Measurements from ENCODE around the gene PODXL.
A peak's percentile ranks its signal among the peaks of the same experiment; 100 is the strongest.

Gene PODXL

DNA sequence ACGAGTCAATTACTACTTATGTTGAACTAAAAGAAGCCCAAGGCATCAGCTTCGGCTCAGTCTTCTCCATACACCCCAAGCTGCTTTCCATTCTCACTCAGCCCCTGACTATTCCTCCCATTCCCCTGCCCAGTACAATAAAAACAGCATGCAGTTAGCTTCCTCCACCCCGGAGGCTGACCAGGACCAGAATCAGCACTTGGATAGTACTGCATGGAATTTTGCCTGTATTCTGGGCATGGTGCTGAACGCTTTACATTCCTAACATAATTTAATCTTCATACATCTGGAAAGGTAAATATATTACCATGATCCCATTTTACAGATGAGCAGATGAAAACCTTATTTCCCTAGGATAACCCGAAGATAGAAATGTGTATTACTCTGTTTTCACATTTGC, 7.5 kb upstream of the PODXL start:
- no peak for DNase-seq

DNA sequence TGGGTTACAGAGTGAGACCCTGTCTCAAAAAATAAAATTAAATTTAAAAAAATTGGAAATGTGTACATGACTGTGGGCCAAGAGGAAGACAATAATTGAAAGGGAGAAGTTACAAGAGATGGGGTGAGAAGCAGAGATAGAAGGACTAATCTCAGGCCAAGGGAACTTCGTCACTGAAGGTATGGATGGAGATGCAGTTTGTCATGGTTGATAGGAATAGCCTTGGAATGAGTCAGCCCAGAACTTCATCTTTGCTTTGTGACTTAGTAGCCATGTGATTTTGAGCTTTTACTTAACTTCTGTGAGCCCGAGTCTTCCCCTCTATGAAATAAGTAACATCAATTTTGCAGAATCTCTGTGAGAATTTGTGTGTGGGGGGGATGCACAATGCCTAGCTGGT, 6.5 kb upstream of the PODXL start:
- DNase-seq = peak; percentile 44

DNA sequence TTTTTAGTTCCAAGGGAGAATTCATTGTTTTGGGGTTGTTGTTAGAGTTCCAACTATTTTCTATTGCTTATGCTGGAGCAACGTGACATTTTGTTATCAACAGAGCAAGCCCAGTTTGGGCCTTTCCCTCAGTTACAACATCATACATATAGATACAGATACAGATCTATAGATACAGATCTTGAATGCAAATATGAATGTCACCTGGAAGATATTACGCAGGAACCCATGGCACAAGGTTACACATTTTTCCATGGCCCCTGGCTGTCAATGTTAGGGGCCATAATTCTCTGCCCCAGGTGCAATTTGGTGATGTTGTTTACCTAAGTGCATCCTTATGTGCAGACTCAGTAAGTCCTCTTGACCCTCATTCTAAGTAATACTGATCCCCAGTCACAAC, 3.6 kb upstream of the PODXL start:
- no peak for DNase-seq

DNA sequence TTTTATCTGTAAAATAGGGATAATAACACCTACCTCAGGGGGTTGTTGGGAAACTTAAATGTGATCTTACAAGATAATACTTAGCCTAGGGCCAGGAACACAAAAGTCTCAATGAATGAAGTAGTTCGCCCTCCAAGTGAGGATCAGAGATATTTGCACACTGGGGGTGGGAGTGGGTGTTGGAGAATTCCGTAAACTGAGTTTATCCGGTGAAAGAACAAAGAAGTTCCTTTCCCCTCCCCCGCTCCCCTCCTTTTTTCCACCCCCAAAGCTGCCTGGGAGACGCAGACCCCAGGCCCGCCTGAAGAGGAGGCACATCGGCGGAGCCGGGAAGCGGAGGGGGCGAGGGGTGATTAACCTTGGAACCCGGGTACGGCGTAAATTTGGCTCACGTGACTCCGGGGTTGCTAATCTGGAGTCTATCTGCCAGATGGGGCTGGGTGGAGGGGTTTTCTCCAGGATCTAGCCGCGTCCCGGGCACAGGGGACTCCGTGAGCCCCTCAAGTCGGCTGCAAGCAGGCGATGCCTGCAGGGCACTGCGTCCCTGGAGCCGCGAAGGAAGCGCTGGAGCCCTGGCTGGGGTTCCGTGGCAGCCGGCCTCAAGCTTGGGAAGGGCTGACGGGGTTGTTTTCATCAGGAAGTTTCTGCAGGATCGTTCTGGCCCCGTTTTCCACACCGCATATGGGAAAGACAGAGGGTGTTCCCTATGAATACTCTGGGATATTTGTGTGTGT, 1.4 kb upstream of the PODXL start:
- no peak for DNase-seq

DNA sequence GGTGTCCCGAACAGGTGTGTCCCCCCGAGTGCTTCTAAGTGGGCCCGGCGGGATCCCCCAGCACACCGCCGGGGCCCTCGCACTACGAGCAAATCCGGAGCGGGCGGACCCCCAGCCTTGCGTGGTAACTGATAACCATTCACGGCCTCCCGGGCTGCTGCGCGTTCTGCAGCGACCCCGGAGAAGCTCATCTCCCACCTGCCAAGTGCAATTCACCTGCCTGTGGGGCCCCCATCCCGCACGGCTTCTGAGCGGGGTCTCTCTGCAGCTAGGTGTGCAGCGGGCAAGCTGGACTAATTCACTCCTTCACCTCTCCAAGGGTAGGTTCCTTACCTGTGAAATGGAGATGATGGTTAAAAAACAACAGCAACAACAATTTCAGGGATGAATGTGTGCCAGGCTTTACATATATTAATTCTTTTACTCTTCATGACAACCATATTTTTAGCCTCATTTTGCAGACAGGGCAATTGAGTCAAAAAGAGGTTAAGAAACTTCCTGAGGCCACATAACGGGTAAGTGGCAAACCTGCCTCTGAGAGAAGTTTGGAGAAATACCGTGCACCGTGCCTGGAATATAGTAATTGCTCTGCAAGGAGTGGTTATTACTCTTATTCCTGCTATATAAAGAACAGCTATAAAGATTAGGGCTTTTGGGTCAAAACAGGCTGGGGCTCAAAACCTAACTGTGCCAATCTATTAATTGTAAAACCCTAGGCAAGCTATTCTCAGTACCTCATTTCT, 652 bp upstream of the PODXL start:
- DNase-seq = no peak

DNA sequence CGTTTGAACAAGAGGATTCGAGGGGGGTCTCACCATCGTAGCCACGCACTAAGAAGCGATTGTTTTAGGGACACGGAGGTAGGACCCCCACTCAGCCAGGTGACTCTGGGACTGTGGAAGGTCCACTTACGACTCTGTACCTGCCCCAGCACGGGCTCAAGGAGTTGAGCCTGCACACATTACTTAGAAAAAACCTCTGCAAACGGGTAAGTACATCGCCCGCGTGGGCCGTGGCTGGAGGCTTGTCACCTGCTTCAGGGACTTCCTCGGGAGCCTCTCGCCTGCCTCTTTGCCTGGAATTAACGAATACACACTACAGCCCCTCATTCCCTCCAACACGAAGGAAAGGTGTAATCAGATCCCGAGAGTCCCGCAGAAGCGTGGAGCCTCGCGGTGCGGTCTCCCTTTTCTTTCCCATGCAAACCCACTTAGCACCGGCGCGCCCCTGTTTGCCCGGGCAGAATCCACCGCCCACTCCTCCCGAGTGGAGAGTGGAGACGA, 826 bp downstream of the PODXL start:
- no peak for DNase-seq

DNA sequence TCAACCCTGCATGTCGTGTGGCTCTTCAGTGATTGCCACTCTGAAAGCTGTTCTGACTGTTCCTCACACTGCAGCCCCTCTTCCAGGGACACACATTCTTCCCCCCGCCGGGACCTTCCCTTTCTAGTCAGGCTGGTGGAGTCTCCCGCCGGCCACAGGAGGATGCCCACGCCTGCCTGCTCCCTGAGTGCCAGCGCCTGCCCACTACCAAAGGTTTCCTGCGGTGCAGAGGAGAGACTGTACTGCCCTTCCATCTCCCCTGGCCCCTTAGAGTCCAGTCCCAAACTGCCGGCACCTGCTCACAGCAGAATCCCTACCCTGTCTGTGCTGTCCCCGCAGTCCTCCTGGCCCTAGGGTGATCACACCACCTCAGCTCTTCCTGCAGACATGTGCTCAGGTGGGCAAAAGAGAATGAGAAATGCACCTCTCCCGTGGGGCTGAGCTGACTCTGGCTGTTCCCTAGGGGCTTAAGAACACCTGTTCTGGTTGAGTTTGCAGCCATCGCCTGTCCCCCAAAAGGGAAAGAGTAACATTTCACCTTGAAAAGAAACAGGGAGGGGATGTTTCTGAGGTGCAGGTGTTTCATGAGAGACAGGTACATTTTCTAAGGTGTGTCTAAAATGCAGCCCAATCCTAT, 1.4 kb downstream of the PODXL start:
- DNase-seq = no peak

DNA sequence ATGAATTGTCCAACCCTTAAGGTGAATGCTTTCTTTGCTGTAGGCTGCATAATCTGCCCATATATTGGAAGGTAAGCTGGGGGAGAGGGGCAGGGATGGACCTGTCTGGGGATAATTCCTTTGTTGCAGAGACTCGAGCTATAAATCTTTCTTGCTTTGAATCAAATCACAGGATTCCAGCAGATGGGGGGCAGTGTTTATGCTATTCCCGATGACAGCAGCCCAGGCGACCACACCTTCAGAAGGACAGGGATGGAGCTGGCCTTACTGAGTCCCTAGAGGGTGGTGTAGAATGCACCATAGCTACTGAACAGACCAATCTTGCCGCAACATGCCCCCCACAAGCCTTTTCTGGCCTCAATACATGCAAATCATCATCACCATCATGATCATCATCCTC, 2.5 kb downstream of the PODXL start:
- DNase-seq = no peak

DNA sequence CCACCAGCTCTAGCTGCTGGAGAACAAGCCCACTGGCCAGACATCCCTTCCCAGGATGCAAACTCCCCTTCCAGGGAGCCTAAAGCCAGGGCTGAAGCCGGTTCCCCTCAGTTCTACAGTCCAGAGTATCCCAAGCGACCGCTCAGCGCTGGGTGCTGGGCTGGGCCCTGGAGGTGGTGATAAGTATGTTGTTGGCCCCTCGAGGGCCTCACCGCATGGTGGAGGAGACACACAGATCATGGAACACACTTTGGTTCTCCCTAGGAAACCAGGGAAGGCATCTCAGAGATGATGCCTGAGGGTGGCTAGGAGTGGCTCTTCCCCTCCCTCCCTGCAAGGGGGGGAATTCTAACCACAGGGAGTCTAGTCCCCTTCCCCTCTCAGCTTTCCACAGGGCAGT, 4.4 kb downstream of the PODXL start:
- DNase-seq = no peak

DNA sequence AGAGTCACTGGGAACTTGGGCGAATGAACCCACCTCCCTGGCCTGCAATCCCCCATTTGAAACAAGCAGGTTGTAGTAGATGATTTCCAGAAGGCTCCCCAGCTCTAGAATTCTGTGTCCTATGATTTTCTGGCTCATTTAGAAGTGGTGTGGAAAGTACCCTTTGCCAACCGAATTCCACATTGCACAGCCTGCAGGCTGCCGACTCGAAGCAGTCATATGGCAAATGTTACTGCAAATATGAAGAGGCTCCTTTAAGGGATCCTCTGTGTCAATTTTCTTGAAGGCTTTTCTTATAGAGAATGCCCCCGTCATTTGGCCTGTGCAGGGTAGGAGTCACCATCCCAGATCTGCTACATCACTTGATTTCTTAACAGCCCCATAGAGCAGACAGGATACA, 5.6 kb downstream of the PODXL start:
- DNase-seq = no peak

DNA sequence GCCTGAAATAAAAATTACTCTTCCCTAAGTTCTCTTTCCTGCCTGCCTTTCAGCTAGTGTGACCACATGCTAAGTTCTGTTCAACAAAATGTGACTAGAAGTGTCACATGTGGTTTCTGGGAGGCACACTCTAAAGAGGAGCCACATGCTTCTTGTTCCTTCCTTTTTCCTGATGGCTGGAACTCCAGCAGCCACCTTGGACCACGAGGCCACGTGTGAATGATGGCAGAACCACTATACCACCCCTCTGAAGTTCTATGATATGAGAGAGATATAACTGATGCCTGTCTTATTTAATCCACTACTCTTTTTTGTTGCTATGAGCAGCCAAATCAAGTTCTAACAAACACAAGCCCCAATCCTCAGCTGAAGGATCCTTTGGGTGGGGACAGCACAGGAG, 8.1 kb downstream of the PODXL start:
- no peak for DNase-seq

DNA sequence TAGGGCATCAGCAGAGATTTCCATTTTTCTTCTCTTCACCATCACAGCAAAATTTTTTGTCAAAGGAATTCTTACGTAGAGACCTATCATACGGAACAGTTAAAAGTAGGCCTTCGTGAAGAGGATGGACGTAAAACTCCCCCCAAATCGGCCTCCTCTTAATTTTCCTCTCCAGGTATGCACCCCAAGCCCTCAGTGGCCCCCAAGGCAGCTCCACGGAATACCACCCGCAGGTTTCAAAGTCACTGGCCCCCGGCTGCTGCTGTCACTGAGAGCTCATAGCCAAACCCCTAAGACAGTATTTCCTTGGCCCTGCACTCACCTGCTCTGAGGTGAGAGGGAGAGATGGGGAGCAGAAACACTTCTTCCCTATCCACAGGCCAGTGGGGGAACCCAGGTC, 8.8 kb downstream of the PODXL start:
- DNase-seq = no peak

DNA sequence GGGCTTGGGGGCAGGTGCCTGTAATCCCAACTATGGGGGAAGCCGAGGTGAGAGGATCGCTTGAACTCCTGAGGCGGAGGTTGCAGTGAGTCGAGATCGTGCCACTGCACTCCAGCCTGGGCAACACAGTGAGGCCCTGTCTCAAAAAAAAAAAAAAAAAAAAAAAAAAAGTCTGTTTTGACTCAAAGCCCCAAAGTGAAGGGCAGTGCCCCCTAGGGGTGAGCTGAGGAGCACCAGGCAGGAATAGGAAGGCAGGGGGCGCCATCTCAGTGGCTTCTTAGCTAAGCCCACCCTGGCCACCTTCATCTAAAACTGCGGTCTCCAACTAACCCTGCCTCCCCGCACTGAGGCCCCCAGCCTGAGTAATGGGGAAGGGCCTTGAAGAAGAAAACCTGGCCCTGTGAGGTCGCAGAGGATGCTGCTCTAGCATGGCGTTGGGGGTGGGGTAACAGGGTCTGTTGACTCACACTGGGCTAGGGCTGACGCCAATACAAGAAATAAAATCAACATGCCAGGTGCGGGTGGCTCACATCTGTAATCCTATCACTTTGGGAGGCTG, 9.8 kb downstream of the PODXL start:
- no peak for DNase-seq

DNA sequence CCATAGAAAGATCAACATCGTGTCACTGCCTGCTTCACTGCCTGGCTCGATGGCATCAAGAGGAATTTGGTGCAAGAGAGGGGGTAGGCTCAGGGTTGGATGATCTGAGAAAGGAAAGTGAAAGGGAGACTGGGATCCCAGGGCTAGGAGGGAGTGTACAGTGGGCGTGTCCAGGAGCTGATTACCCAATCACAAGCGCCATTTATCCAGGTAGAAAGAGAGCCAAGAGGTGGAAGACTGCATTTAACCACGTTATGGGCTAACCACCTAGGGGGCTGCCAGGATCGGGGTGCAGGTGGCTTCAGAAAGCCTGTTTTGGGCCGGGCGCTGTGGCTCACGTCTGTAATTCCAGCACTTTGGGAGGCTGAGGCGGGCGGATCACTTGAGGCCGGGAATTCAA, 10.3 kb downstream of the PODXL start:
- DNase-seq = no peak

DNA sequence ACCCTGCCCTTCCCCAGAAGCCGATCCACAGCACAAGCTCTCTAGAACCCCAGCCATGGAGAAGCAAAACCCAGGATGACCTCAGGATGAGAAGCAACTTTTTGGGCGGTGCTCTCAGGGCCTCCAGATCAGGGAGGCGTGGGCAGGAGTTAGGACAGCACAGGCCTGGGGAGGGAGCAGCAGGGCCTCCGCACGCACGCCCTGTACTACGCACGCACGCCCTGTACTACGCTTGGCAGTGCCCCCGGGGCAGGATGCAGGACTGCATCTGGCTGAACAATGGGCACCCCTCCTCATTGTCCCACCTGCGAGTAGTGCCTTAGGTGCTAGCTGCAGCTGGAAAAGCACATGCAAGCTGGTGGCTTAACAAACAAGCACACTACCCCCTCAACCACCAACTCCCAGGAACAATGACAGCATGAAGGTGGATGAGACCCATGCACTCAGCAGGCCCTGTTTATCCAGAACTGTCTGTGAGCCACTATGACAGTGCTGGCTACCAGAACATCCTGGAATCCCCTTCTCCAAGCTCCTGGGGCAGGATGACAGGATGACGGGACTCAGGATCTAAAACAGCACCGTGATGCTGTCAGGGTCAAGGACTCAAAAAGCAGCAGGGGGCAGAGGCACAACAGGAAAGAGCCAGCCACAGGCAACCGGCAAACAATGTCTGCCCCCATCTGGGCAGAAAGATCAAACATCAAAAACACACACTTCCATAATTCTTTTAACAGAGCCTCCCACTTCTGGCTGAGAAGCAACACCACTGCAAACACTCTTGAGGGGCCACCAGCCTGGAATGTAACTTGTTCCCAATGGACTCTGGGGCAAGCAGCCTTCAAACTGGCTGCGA, 11.8 kb downstream of the PODXL start:
- DNase-seq = peak; percentile 53

DNA sequence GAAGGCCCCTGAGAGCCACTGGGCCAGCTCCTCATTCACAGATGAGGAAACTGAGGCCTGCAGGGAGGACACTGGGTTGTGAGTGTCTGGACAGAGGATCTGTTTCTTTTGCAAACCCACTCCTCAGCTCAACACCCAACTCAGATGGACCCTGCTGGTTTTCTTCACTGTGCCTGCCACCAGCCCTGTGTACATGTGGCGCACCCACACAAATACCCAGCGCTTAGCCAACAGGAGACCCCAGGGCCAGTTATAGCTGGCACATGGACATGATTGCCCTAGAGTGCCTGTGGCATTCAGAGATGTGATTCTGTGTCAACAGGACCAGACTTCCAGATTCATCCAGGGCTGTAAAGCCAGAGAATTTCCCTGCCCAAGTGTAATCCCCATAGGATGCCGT, 12.4 kb downstream of the PODXL start:
- no peak for DNase-seq

DNA sequence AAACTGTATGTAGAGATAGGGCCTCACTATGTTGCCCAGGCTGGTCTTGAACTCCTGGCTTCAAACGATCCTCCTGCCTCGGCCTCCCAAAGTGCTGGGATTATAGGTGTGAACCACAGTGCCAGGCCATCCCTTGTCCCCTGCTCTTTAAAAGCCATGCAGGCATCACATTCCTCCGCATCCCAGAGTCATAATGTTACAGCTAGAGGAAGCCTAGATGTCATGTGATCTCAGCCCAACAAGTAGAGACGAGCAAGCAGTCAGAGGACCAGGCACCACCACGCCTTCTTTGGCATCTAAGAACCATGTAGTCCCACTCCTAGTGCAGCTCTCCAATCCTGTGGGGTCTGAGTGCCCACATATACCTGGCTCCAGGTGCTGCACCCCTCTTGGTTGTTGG, 13.1 kb downstream of the PODXL start:
- no peak for DNase-seq

DNA sequence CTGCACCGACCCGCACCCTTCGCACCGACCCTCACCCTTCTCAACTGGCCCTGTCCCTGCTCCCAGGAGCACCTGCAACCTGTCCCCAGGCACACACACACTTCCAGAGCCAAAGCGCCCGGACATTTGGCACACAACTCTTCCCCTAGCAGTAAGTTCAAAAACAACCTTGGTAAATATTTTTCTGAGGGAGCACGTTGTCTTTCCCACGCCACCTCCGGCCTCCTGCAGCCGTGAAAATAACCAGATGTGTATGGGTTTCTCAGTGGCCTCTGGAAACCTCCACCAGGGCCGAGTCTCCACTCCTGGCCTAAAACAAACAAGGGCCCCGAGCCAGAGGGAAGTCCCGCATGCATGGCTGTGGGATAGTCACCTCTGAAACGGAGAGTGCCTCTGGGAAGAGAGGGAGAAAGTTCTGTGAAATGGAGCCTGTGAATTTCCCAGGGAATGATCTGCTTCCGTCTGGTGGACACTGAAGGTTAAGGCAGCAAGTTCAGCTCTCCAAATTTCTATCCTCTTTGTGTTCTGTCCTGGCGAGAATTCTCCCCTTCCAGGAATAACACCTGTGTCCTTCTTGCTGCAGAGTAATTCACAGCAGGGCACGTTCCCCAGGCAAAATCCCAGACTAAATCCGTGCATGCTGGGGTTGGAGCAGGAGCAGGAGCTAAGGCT, 15.8 kb downstream of the PODXL start:
- DNase-seq = no peak

DNA sequence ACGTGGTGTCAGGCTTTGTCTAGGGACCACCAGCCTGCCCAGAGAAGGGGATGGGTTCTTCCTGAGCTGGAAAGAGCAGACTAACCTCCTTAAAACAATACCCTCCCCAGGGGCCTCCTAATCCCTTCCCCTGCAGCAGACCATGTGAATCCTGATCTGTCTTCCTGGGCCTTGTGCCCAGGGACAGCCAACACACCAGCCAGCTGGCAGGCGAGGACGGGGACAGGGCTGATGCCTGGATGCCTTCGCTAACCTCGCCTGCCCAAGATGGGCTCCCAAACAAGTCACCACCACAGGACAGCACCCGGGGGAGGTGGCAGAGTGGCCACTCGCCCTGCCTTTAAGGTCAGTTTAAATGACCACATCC, 17.6 kb downstream of the PODXL start:
- no peak for DNase-seq

DNA sequence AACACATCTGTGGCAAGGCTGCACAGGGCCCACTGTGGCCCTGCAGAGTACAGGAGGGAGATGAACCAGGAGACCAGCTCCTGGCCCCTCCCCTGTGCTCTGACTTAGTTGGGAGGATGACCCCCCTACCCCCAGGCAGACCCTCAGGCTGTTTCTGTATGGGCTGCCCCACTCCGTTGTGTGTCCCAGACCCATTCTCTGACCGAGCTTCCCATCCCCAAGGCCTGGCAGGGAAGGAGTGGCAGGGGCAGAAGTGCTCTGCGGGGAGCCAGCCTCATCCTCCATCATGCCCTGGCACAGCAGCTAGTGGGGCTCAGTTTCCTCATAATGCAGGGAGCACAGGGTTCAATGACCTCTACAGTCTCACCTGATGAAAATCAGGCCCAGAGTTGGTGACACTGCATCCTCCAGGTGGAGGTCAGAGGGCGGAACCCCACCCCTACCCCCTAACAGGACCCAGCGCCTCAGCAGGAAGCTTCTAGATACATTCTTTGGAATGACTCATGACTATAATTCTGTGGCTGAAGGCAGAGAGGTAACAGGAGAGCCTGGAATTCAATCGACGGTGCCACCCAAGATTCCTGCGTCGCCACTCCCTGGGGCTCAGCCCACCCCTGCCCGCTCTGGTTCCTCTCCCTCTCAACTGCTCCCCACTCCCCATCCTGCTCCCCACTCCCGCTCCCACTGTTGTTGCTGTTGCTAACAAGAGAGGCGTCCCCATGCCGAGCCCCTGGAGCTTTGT, 18.2 kb downstream of the PODXL start:
- DNase-seq = peak; percentile 69

DNA sequence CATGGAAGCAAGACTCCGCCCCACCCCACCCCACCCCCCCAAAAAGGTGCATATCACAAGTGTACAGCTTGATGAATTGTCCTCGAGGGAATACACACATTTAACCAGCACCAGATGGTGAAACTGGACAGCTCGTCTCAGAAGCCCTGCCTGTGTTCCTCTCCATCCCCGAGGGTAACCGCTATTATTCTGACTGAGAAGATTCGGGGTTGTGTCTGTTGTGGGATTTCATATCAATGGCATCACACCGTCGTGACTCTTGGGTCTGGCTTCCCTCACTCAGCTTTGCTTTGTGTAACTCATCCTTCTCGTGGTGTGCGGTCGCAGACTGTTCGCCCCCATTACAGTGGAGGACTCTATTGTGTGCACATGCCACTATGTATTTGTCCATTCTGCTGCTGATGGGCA, 18.9 kb downstream of the PODXL start:
- DNase-seq = peak; percentile 89

All from fibroblast of skin of abdomen (primary cell).